ENCODE data around the gene PROSER2.
"Not testable (repeated sequence)": the region's sequence is repeated elsewhere in the genome, so short reads cannot be mapped to it uniquely, and the experiment has no call there.

The PROSER2 gene

GRCh38 chr10:11882646-11883375, 59.7 kb downstream of the PROSER2 start:
- DNase-seq (ENCODE audit: low read depth) = no peak
- no peak for TF ChIP-seq CTCF (IDR thresholded peaks at IDR 0.05; ENCODE audit: control insufficient read depth, insufficient read depth, low read depth, low read length, missing control alignments)

GRCh38 chr10:11884706-11885423, 61.7 kb downstream of the PROSER2 start:
- no peak for TF ChIP-seq CTCF (IDR thresholded peaks at IDR 0.05; ENCODE audit: control insufficient read depth, insufficient read depth, low read depth, low read length, missing control alignments)
- H3K4me3 ChIP-seq (ENCODE audit: control insufficient read depth, low read depth, low read length) = no peak overlapping the region
- no peak for DNase-seq (ENCODE audit: low read depth)

More at GRCh38 chr10:11882646-11883375, 59.7 kb downstream of the PROSER2 start:
- no peak overlapping the region for H3K4me3 ChIP-seq (ENCODE audit: control insufficient read depth, low read depth, low read length)

- no peak for DNase-seq (ENCODE audit: low read depth)
- TF ChIP-seq CTCF (IDR thresholded peaks at IDR 0.05; ENCODE audit: control insufficient read depth, insufficient read depth, low read depth, low read length, missing control alignments) = no peak
- H3K4me3 ChIP-seq (ENCODE audit: control insufficient read depth, low read depth, low read length) = no peak overlapping the region
Measured at GRCh38 chr10:11885437-11886137, 62.4 kb downstream of the PROSER2 start.

GRCh38 chr10:11886138-11886474, 63.0 kb downstream of the PROSER2 start:
- no peak for TF ChIP-seq CTCF (IDR thresholded peaks at IDR 0.05; ENCODE audit: control insufficient read depth, insufficient read depth, low read depth, low read length, missing control alignments)
- DNase-seq (ENCODE audit: low read depth) = no peak
- no peak overlapping the region for H3K4me3 ChIP-seq (ENCODE audit: control insufficient read depth, low read depth, low read length)

GRCh38 chr10:11886851-11887250, 63.7 kb downstream of the PROSER2 start:
- no peak for DNase-seq (ENCODE audit: low read depth)
- TF ChIP-seq CTCF (IDR thresholded peaks at IDR 0.05; ENCODE audit: control insufficient read depth, insufficient read depth, low read depth, low read length, missing control alignments) = no peak
- H3K4me3 ChIP-seq (ENCODE audit: control insufficient read depth, low read depth, low read length) = no peak overlapping the region

- no peak for TF ChIP-seq CTCF (IDR thresholded peaks at IDR 0.05; ENCODE audit: control insufficient read depth, insufficient read depth, low read depth, low read length, missing control alignments)
- DNase-seq (ENCODE audit: low read depth) = no peak
- no peak overlapping the region for H3K4me3 ChIP-seq (ENCODE audit: control insufficient read depth, low read depth, low read length)
Measured at GRCh38 chr10:11887381-11888227, 64.4 kb downstream of the PROSER2 start.

- not testable (repeated sequence) for DNase-seq (ENCODE audit: low read depth); H3K4me3 ChIP-seq (ENCODE audit: control insufficient read depth, low read depth, low read length)
Measured at GRCh38 chr10:11889263-11889662, 66.1 kb downstream of the PROSER2 start.
